Astrocyte of the spinal cord (primary cell): ENCODE results near the gene NACA.
"Not testable (repeated sequence)": the region's sequence is repeated elsewhere in the genome, so short reads cannot be mapped to it uniquely, and the experiment has no call there.

Experiments used
- DNase-seq: peaks from one replicate; pipeline ENCODE4 v3.0.0; 2011; ENCODE audit warnings: low read depth, low spot score
- H3K4me3 ChIP-seq: 2 replicates; pipeline ENCODE4 v1.5.1; 2011; ENCODE audit warnings: low read depth, mild to moderate bottlenecking, low read length, moderate library complexity
- in situ Hi-C: cut with HindIII; loops from 2 replicates; pipeline ENCODE4 v1.10.0; 2017; ENCODE audit warnings: low sequenced_read_pairs
- TF ChIP-seq, protein P1 (sequence below): IDR thresholded peaks from 2 replicates; pipeline ENCODE4 v1.5.1; 2012; ENCODE audit warnings: low read depth, mild to moderate bottlenecking, low read length, inconsistent platforms

Gene NACA

DNA sequence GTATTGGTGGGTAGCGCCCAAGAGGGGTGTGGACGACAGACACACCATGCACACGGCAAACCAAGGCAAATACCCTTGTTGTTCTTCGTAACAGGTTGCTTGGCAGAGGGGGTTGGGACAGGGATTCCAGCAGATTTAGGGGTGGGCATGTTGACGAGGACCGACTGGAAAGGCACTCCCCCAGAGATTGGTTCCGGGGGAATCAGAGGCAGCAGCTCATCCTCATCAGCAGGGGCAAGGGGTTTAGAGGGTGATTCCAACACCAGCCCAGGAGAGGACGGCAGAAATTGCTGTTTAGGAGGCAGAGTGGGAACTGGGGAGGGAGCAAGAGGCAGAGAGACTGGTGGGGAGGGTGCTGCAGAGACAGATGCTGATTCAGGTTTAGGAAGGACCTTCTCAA lies 9.3 kb downstream of the NACA start:
- H3K4me3 ChIP-seq = no peak overlapping the region
- TF ChIP-seq, protein P1, sequence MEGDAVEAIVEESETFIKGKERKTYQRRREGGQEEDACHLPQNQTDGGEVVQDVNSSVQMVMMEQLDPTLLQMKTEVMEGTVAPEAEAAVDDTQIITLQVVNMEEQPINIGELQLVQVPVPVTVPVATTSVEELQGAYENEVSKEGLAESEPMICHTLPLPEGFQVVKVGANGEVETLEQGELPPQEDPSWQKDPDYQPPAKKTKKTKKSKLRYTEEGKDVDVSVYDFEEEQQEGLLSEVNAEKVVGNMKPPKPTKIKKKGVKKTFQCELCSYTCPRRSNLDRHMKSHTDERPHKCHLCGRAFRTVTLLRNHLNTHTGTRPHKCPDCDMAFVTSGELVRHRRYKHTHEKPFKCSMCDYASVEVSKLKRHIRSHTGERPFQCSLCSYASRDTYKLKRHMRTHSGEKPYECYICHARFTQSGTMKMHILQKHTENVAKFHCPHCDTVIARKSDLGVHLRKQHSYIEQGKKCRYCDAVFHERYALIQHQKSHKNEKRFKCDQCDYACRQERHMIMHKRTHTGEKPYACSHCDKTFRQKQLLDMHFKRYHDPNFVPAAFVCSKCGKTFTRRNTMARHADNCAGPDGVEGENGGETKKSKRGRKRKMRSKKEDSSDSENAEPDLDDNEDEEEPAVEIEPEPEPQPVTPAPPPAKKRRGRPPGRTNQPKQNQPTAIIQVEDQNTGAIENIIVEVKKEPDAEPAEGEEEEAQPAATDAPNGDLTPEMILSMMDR = no peak
- no peak for DNase-seq
- in situ Hi-C loops = no loop called here

DNA sequence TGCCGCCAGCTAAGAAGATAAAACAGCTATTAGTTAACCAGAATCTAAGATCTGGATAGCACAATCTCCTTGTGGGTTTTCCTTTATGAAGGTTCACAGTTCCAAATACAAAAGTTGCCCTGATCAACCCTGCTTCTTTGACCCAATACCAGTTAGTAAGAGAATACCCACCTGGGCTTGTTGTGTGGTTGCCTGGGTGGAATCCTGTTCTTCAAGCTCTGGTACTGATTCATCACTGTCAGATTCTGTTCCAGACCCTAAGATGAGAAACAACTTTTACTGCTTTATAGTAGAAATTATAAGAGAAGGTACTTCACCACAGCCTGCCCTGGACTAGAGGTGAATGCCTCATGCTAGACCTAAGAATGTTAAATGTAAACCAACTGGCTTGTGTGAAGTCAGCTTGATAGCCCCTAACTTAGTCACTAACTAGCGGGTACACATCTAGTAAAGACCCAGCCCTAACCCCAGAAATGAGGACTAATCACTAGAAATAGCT lies 10.6 kb downstream of the NACA start:
- in situ Hi-C loops = no loop called here
- no peak overlapping the region for H3K4me3 ChIP-seq
- DNase-seq = no peak
- TF ChIP-seq, protein P1 = no peak

DNA sequence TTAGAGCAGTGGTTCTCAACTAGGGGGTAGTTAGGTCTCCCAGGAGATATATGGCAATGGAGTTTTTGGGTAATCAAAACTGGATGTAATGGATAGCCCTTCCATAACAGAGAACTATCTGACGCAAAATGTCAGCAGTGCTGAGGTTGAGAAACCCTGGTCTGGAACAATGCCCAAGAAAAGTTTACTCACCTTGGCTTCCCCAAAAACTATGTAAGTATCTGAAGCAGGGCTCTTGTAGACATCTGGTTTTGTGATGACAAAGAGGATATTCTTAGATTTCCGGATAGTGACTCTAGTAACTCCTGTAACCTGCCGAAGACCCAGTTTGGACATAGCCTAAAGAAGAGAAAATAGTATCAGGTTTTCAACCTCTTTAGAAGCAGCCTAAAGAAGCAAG lies 11.8 kb downstream of the NACA start:
- in situ Hi-C loops = no loop called here
- TF ChIP-seq, protein P1 = no peak
- H3K4me3 ChIP-seq = no peak overlapping the region
- DNase-seq = no peak

DNA sequence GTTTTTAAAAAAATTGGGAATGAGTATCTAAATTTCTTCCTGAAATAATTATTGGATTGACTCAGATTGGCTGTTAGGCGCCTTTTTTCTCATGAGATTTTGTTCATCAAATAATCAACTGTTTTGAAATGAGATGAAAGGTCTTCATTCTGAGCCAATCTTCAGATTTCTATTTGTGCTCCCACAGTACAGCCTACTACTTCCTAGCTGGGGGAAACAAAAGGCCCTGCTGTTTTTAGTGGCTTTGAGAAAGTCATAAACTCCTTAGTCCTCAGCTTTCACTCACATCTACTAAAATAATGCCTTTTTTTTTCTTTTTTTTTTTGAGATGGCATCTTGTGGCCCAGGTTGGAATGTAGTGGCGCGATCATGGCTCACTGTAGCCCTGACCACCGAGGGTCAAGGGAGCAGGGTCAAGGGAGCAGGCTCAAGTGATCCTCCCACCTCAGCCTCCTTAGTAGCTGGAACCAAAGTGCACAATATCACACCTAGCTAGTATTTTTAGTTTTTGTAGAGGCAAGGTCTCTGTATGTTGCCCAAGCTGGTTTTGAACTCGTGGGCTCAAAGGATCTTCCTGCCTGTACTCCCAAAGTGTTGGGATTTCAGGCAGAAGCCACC lies 15.2 kb downstream of the NACA start:
- no peak for DNase-seq
- H3K4me3 ChIP-seq = no peak overlapping the region
- TF ChIP-seq, protein P1 = no peak
- in situ Hi-C loops = no loop called here

DNA sequence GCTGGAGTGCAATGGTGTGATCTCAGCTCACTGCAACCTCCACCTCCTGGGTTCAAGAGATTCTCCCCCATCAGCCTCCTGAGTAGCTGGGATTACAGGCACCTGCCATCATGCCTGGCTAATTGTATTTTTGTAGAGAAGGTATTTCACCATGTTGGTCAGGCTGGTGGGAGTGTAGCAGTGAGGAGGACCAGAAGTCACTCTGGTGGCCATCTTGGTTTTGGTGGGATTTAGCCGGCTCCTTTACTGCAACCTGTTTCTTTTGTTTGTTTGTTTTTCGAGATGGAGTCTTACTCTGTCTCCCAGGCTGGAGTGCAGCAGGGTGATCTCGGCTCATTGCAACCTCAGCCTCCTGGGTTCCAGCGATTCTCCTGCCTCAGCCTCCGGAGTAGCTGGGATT lies 20.6 kb downstream of the NACA start:
- in situ Hi-C loops, DNase-seq, H3K4me3 ChIP-seq: not testable (repeated sequence)

DNA sequence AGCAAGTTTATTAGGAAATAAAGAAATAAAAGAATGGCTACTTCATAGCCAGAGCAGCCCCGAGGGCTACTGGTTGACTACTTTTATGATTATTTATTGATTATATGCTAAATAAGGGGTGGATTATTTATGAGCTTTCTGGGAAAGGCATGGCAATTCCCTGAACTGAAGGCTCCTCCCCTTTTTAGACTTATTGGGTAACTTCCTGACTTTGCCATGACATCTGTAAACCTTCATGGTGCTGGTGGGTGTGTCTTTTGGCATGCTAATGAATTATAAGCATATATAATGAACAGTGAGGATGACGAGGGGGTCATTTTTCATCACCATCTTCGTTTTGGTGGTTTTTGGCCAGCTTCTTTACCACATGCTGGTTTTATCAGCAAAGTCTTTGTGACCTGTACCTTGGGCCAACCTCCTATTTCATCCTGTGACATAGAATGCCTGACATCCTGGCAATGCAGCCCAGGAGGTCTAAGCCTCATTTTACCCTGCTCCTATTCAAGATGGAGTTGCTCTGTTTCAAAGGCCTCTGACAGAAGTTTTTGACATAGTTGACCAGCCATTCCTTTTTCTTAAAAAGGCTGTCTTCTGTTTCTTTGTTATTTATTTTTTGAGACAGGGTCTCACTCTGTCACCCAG lies 26.0 kb downstream of the NACA start:
- DNase-seq = no peak
- H3K4me3 ChIP-seq = no peak overlapping the region
- TF ChIP-seq, protein P1 = no peak
- in situ Hi-C loops = no loop called here

DNA sequence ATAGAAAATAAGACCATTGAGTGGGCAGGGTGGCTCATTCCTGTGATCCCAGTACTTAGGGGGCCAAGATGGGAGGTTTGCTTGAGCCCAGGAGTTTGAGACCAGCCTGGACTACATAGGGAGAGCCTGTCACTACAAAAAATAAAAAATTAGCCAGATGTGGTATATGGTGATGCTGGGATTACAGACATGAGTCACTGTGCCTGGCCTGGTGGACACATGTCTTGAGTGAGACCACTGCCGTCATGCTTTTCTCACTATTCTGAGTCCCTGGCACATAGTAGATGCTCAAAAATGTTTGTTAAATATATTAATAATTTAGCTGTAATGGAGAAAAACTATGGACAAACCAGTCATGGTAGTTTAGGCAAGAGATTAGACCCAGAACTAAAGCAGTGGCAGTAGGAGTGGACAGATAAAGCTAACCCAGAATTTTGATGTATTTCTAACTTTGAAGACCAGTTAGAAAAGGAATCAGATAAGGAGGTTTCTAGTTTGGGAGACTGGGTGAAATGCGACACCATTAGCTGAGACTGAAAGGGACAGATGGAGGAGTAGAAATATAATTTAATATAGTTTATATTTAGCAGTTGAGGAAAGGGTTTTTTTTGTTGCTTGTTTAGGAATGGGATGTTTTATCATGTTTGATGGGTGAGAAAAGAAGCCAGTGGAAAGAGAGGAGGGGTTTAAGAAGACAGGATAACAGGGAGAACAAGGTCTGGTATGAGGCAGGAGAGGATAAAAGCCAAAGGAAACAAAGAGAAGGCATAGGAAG lies 29.6 kb downstream of the NACA start:
- peak; percentile 13 for DNase-seq
- H3K4me3 ChIP-seq = no peak overlapping the region
- TF ChIP-seq, protein P1 = no peak
- in situ Hi-C loops = no loop called here
